SKM-1 treated with dmso at 0.1 percent for 144 hours (cell line): ENCODE data around the gene USP28.
"Not testable (repeated sequence)": the region's sequence is repeated elsewhere in the genome, so short reads cannot be mapped to it uniquely, and the experiment has no call there.

Source experiments
- DNase-seq: peaks from one replicate; lab custom pipeline; 2025; ENCODE audit not compliant: unreplicated experiment; lab: John Stamatoyannopoulos, UW

The USP28 gene

GRCh38 chr11:113840932-113841664 lies 34.3 kb downstream of the USP28 start:
- no peak for DNase-seq

DNA sequence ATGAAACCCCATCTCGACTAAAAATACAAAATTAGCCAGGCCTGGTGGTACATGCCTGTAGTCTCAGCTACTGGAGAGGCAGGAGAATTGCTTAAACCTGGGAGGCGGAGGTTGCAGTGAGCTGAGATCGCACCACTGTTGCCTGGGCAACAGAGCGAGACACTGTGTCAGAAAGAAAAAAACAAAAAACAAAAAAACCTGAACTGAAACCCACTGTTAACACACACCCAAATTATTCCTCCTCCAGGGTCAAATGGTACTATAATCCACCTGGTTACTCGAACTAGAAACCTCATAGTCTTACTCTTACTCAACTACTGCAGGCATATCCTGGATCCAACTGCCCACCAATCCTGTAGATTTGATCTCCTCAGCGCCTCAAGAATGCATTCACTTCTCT lies 35.5 kb downstream of the USP28 start:
- DNase-seq: no peak

GRCh38 chr11:113838005-113838404 lies 37.4 kb downstream of the USP28 start:
- no peak for DNase-seq

GRCh38 chr11:113835306-113835705 lies 40.1 kb downstream of the USP28 start:
- no peak for DNase-seq

GRCh38 chr11:113833151-113833550 lies 42.2 kb downstream of the USP28 start:
- no peak for DNase-seq

DNA sequence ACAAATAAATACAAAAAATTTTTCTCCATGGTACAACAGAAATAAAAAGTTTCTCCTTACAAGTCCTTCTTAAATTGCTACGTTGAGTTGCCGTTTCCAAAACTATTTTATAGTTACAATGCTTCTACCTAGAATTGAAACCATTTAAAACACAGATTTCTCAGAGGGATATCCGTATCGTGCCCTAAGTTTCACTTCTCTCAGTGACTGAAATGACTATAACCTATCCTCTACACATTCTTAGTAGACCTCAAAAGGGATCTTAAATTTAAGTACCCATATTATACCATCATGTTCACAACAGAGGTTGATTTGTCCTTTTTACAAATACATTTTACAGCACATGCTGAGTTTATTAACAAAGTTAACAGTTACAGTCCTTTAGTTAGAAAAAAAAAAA lies 44.1 kb downstream of the USP28 start:
- no peak for DNase-seq

- DNase-seq: no peak
Observed at GRCh38 chr11:113829751-113830150, 45.6 kb downstream of the USP28 start.

DNA sequence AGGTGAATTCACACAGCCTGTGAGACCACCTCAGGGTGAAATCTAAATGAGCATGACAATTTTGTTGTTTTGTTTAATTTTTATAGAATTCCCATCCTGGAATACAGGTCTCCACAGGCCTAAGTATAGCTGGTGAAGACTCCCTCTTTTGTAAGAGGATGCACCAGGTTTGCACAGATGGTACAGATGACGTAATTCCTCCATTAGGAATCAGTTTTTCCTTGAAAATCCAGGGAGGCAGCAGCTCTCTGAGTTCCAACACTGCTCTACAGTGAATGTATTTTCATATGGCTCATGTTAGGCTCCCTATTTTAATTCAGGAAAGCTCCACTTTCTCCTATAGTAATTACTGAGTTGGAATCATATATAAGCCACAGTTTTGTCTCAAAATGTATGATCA lies 47.2 kb downstream of the USP28 start:
- DNase-seq: no peak

DNA sequence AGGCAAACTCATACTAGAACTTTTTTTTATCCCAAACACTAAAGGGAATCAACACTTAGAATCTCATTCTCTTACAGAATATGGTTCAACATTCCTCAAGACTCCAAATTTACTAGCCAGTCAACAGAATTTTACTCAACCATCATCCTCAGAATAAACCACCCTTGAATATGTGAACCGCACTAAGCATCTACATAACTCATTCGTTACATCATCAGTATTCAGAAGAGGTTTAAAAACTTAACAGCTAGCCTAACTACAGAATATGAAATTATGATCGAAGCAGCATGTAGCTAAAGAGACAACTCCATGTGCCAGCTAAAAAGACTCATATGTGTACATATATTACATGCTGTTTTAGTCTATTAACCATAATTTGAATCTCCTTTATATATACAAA lies 47.9 kb downstream of the USP28 start:
- DNase-seq: no peak

DNA sequence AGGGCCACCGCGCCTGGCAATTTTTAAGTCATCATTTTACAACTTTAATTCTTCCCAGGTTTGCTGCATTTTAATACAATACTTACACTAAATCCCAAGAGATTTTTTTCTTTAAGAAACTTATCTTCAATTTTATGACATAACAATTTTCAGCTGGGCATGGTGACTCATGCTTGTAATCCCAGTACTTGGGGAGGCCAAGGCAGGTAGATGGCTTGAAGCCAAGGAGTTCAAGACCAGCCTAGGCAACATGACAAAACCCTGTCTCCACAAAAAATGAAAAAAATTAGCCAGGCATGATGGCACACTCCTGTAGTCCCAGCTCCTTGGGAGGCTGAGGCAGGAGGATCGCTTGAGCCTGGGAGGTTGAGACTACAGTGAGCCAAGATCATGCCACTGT lies 56.9 kb downstream of the USP28 start:
- DNase-seq: no peak

DNA sequence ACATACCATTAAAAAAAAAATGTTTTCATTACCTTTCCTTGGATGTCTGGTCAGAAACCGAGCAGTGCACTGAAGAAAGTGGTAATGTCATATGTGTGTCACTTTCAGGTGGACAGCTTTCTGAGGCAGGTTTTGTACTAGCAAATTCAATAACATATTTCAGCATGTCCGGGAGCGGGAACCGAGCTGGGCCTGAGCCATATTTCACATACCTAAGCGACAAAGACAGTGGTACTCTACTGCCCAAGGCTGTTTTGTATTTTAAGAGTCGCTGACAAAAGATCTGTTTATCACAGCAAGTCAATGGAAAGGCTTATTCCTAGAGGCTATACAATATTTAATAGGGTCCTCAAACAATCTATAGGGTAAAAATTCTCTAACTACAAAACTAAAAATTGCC lies 57.7 kb downstream of the USP28 start:
- DNase-seq: no peak

GRCh38 chr11:113817162-113817561 lies 58.2 kb downstream of the USP28 start:
- DNase-seq: no peak

GRCh38 chr11:113814181-113814580 lies 61.2 kb downstream of the USP28 start:
- no peak for DNase-seq

DNA sequence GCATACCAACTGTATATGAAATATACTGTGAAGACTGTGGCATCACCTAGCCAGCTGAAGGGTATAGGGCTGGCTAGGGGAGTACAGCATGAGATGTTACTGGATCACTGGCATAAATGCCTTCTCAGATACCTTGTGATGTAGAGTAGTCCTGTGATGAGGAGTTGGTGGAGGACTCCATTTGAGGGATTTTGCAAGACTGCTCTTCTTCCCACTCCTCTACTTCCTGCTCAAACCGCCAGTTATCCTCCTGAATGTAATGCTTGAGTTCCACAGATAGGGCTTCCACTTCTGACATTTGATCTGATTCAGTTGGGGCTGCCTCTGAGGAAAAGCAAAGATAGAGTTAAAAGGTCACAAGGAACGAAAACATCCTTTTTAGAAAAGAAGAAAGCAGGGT lies 66.4 kb downstream of the USP28 start:
- DNase-seq: no peak

- peak; percentile 11 for DNase-seq
Observed at GRCh38 chr11:113806406-113806805, 69.0 kb downstream of the USP28 start.

- DNase-seq: no peak
Observed at GRCh38 chr11:113805640-113806039, 69.7 kb downstream of the USP28 start.

- DNase-seq: no peak
Observed at GRCh38 chr11:113802621-113803020, 72.8 kb downstream of the USP28 start.

- DNase-seq: peak; percentile 35
Observed at GRCh38 chr11:113796663-113797259, 78.6 kb downstream of the USP28 start.

DNA sequence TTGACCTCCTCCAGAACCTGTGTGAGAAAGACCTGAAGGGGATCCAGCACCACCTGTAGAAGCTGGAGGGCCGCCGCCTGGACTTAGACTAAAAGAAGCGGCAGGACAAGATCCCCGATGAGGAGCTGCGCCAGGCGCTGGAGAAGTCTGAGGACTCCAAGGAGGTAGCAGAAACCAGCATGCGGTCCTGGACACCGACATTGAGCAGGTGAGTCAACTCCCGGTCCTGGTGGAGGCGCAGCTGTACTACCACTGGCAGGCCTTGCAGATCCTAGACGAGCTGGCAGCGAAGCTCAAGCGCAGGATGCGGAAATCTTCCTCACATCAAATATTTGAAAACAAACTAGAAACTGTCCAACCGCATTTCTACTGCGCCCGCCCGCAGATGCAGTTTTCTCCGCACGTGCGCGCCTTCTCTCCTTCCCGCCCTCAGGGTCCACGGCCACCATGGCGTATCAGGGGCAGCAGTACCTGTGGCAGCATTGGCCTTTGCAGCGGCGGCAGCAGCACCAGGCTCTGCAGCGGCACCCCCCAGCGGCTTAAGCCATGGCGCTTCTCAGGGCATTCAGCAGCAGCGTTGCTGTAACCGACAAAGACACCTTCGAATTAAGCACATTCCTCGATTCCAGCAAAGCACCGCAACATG lies 85.6 kb downstream of the USP28 start:
- no peak for DNase-seq

DNA sequence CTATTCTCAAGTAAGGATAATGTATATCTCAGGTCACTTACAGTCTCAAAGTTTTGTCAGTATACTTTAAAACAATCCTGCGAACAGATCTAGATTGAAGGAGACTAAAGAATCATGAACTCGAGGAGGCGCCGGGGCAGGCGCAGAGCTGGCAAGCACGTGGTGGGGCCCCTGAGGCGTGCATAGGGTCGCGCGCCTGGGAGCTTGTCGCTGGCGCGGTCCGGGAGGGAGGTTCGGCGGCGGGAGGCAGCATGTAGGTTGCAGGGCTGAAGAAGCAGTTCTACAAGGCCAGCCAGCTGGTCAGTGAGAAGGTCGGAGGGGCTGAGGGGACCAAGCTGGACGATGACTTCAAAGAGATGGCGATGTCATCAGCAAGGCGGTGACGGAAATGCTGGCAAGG lies 86.4 kb downstream of the USP28 start:
- not testable (repeated sequence) for DNase-seq

DNA sequence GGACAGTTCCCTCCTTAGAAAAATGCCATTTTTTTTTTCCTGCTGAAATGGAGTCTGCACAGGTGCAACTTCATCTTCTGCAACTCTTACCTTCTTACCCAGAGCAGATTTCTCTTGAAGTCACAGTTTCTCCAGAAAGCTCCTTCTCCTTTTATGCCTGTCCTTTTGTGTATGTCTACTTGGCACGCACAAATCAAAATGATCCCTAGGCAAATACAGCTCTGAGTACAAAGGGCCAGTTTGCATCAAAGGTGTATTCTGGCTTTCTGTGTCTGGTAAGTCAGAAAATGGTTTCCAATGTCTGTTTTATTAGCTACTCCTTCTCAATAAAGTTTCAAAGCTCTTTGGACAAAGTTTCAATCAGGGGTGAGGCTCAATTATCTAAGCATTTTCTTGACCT lies 93.2 kb downstream of the USP28 start:
- no peak for DNase-seq

- DNase-seq: no peak
Observed at GRCh38 chr11:113781682-113782081, 93.7 kb downstream of the USP28 start.
